CD4-positive, alpha-beta T cell treated with Interferon alpha-2 for 1 hour (primary cell): Measurements from ENCODE around the gene BAD.
"Not testable (repeated sequence)": the region's sequence is repeated elsewhere in the genome, so short reads cannot be mapped to it uniquely, and the experiment has no call there.

Experiments used
- DNase-seq, 2 donors: peaks; one replicate each; pipeline ENCODE4 v3.0.0-alpha.2; 2020 to 2022

Gene BAD

GRCh38 chr11:64314805-64315561, 30.5 kb upstream of the BAD start:
- DNase-seq: no peak

GRCh38 chr11:64314146-64314804, 29.8 kb upstream of the BAD start:
- DNase-seq: no peak

GRCh38 chr11:64313491-64314145, 29.2 kb upstream of the BAD start:
- no peak for DNase-seq

GRCh38 chr11:64312947-64313346, 28.5 kb upstream of the BAD start:
- DNase-seq: no peak

GRCh38 chr11:64307795-64308194, 23.3 kb upstream of the BAD start:
- DNase-seq: not testable (repeated sequence)

- DNase-seq: no peak
Measured at GRCh38 chr11:64306876-64307622, 22.6 kb upstream of the BAD start.

- DNase-seq: no peak
Measured at GRCh38 chr11:64306563-64306875, 22.1 kb upstream of the BAD start.

- peak; percentile 71 to 80 for DNase-seq
Measured at GRCh38 chr11:64305691-64306562, 21.5 kb upstream of the BAD start.

GRCh38 chr11:64305075-64305690, 20.7 kb upstream of the BAD start, which contains the start of gene ESRRA:
Gene ESRRA, plus strand, starts transcription at chr11:64305524. Its CDS starts 1,656 bp downstream, at chr11:64307180.
- peak; percentile 98 to 99 for DNase-seq

GRCh38 chr11:64304316-64305072, 20.0 kb upstream of the BAD start:
- peak; percentile 90 to 92 for DNase-seq

- no peak for DNase-seq
Measured at GRCh38 chr11:64304032-64304315, 19.5 kb upstream of the BAD start.

GRCh38 chr11:64303109-64304031, 18.9 kb upstream of the BAD start:
- DNase-seq: no peak

GRCh38 chr11:64299847-64300648, 15.6 kb upstream of the BAD start, which contains the start of gene CATSPERZ:
Gene CATSPERZ, plus strand, starts transcription at chr11:64300358. Its CDS starts 53 bp downstream, at chr11:64300411.
- DNase-seq: no peak

GRCh38 chr11:64298966-64299846, 14.7 kb upstream of the BAD start:
- no peak for DNase-seq

GRCh38 chr11:64297699-64298358, 13.4 kb upstream of the BAD start:
- DNase-seq: no peak

- DNase-seq: no peak
Measured at GRCh38 chr11:64296830-64297698, 12.6 kb upstream of the BAD start.
